SK-N-MC (cell line): Measurements from ENCODE around the gene FER.

Experiments
- EZH2 ChIP-seq: fragments of 200-600 bp; sonication (generic); IDR thresholded peaks from one replicate; pipeline ENCODE4 v1.6.1; 2017; ENCODE audit warnings: antibody characterized with exemption
- FOXP2 ChIP-seq: optimal IDR thresholded peaks from 2 replicates; pipeline ENCODE3; 2011; ENCODE audit warnings: mild to moderate bottlenecking, moderate library complexity; ENCODE audit not compliant: insufficient read depth; ENCODE audit errors: extremely low read length, control extremely low read depth
- POLR2AphosphoS5 ChIP-seq: IDR thresholded peaks from 2 replicates; pipeline ENCODE4 v1.6.1; 2012; ENCODE audit warnings: mild to moderate bottlenecking, low read depth, low read length, borderline replicate concordance

DNA sequence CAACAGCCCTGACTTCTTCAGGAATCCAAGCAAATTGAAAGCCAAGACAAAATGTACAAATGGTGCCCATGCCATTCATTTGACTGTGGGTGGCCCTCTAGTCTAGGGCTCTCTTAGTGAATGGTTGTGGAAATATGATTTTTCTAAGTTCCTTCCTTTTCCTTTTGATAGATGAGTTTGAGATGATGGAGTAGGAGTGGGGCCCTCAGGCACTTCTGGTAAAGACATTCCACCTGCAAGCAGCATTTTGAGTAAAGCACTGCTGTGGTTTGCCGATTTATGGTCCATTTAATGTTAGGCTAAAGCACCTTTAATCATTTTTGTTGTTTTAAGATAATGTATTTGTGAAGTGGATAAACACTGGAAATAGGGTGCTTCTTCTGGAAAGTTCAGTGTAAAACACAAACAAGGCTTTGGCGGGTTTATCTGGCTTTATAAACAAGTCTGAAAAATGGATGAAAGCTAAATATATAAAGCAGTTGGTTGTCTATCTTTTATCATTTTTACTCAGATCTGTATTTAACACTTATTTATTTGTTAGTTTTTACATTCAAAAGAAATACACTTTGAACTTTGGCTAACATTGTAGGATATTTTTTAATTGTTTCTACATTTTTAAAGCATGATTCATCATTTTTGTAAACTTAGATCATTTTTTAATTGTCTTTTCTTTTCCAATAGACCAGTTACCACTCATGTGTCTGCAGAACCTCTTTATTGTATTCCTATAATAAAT is 448.6 kb downstream of the FER start:
- TF ChIP-seq EZH2 (no peak), POLR2AphosphoS5 (no peak), FOXP2 (no peak)
